Adrenal gland (tissue), 12 donors: ENCODE results near the gene ARHGAP33. TPM values are rescaled to one million over a fixed set of nuclear protein-coding genes. Genes with fewer than 3 reads are reported as not detected.
A peak's percentile ranks its signal among the peaks of the same experiment; 100 is the strongest.

Source experiments
- DNase-seq, 7 donors: peaks; one replicate each; pipeline ENCODE4 v3.0.0-alpha.2; 2019 to 2020
- H3K27ac ChIP-seq, 5 donors: fragments of 200-600 bp; sonication (generic) in 4 of 5; 1 replicate in 3 of 5; 2 replicates in 2 of 5; pipeline versions ENCODE4 v1.5.1 to v1.8.0; 2016 to 2020; ENCODE audit warnings: mild to moderate bottlenecking in 1 of 5
- H3K27me3 ChIP-seq: fragments of 200-600 bp; 2 replicates; pipeline ENCODE4 v1.8.0; 2021
- H3K36me3 ChIP-seq, 2 donors: fragments of 200-600 bp; replicated peaks in 1 of 2; 1 replicate in 1 of 2; 2 replicates in 1 of 2; pipeline versions ENCODE4 v1.5.1 to v1.8.0; 2018 to 2022
- H3K4me1 ChIP-seq, 2 donors: fragments of 200-600 bp; replicated peaks in 1 of 2; 1 replicate in 1 of 2; 2 replicates in 1 of 2; pipeline versions ENCODE4 v1.5.1 to v1.8.0; 2018 to 2021
- H3K4me3 ChIP-seq, 4 donors: fragments of 200-600 bp; sonication (generic) in 3 of 4; one replicate each; pipeline ENCODE4 v1.5.1; 2016 to 2018
- H3K9me3 ChIP-seq, 3 donors: fragments of 200-600 bp; sonication (generic) in 1 of 3; replicated peaks in 1 of 3; 1 replicate in 2 of 3; 2 replicates in 1 of 3; pipeline versions ENCODE4 v1.5.1 to v1.8.0; 2016 to 2021
- POLR2A ChIP-seq, 2 donors: fragments of 450-650 bp; IDR thresholded peaks; one replicate each; pipeline ENCODE4 v1.6.1; 2017; ENCODE audit warnings: antibody characterized with exemption in 2 of 2, mild to moderate bottlenecking in 2 of 2, moderate library complexity in 1 of 2
- WGBS, 4 donors: extraction: QIAGEN DNeasy Blood & Tissue Kit in 2 of 4; methylation state at CpG; one replicate each; pipeline versions ENCODE4 v1.1.5 to v1.1.7; 2013 to 2017; 5-methylcytosine and 5-hydroxymethylcytosine counted together
- intact Hi-C, 2 donors: fragments of 100-400 bp; cut with DNase I; formaldehyde crosslinking; loops; one replicate each; pipeline versions ENCODE4 v1.14.1 to v1.15.0; 2022 to 2023
- polyA plus RNA-seq, 3 donors: library from polyadenylated mRNA; stranded (reverse); fragments of 200-250 nt in 2 of 3; fragments of 350-450 nt in 1 of 3; fragmentation: Illumina TruSeq in 1 of 3; extraction: RNeasy Lipid Tissue Mini Kit (QIAGEN cat#74804) in 1 of 3; gene quantifications; one replicate each; pipeline ENCODE4 v1.2.3, GENCODE V29; 2013 to 2014
- total RNA-seq, 9 donors: library from RNA; depleted of rRNA in 4 of 9; stranded (reverse); fragments of >200 nt in 4 of 9; fragments of 120-200 nt in 1 of 9; fragmentation: NEBNext Ultra II Directional in 1 of 9; extraction: Animal tissue kit (Norgen Biotek cat#: 25700) in 1 of 9; gene quantifications; one replicate each; pipeline versions ENCODE4 v1.1.0 to v1.2.4, GENCODE V29; 2013 to 2023
- TF ChIP-seq, protein P1 (sequence below), 6 experiments: fragments of 450-650 bp in 4 of 6; fragments of 200-600 bp in 2 of 6; sonication (generic) in 1 of 6; IDR thresholded peaks; 1 replicate in 5 of 6; 2 replicates in 1 of 6; pipeline versions ENCODE4 v1.5.1 to v1.8.0; 2016 to 2021; ENCODE audit warnings: antibody characterized with exemption in 6 of 6, mild to moderate bottlenecking in 2 of 6, moderate library complexity in 1 of 6
- donor health status: healthy with polysubstance abuse.
- donor health status: Bipolar disorder and iron deficiency.
- donor health status: DM: yes; HTN: yes; CAD: no.
- donor health status: DM: no; HTN: no; CAD: no.
- donor health status: DM: no; HTN: no; CAD: no.
- donor health status: DM: yes; HTN: yes; CAD: no.

Gene ARHGAP33
- total and polyA plus RNA-seq, 12 donors, result 0.54 to 90.3 (median 5.5) TPM

DNA sequence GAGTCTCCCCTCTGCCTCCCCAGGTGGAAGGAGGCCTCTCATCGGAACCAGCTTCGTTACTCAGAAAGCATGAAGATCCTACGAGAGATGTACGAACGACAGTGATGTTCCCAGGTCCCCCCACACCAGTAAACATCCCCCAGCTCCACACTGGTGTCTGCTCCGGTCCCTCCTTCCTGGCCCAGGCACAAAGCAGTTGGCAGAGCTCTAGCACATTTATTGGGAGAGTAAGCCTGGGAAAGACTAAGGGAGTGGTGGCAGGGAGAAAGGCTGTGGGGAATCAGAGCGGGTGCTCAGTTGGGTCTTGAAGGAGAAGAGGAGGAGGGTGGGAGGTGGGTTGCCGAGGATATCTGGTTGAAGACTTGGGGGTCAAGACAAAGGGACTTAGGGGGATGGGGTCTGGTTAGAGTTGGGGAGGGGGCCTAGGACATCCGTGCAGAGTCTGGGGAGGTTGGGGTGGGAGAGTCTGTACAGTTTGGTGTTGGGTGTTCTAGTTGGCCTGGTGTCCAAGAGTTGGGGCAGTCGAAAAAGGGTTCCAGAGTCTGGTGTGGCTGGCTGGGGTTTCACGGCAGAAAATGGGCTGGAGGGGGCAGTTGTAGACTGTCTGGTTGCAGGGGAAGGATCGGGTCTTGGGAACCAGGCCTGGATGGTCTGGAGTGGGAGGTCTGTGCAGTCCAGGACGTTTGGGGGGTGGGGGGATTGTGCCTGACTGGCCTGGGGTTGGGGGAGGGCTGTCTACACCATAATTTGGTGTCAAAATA is 20.8 kb upstream of the ARHGAP33 start:
- Histone ChIP-seq H3K36me3 (peaks cover 0 to 24% of the 10 kb centered on the region in 2 donors), H3K9me3 (no peaks in the 10 kb centered on the region), H3K4me1 (peaks cover 33 to 37% of the 10 kb centered on the region in 2 donors), H3K27ac (peak overlapping the region; percentile 65 to 97 (median 96)), H3K27me3 (no peaks in the 10 kb centered on the region), H3K4me3 (peak overlapping the region in 1 of 4 donors; percentile 79)
- 76 to 81% (median 80%) methylated on average over 11 to 13 of the region's 13 CpGs for WGBS, 4 donors
- TF ChIP-seq POLR2A (IDR thresholded peaks at IDR 0.05), result no peak
- TF ChIP-seq, protein P1, sequence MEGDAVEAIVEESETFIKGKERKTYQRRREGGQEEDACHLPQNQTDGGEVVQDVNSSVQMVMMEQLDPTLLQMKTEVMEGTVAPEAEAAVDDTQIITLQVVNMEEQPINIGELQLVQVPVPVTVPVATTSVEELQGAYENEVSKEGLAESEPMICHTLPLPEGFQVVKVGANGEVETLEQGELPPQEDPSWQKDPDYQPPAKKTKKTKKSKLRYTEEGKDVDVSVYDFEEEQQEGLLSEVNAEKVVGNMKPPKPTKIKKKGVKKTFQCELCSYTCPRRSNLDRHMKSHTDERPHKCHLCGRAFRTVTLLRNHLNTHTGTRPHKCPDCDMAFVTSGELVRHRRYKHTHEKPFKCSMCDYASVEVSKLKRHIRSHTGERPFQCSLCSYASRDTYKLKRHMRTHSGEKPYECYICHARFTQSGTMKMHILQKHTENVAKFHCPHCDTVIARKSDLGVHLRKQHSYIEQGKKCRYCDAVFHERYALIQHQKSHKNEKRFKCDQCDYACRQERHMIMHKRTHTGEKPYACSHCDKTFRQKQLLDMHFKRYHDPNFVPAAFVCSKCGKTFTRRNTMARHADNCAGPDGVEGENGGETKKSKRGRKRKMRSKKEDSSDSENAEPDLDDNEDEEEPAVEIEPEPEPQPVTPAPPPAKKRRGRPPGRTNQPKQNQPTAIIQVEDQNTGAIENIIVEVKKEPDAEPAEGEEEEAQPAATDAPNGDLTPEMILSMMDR (IDR thresholded peaks at IDR 0.05), result no peak
- peak in 2 of 7 donors; percentile 30 to 33 for DNase-seq
- intact Hi-C loops, result no loop called here

DNA sequence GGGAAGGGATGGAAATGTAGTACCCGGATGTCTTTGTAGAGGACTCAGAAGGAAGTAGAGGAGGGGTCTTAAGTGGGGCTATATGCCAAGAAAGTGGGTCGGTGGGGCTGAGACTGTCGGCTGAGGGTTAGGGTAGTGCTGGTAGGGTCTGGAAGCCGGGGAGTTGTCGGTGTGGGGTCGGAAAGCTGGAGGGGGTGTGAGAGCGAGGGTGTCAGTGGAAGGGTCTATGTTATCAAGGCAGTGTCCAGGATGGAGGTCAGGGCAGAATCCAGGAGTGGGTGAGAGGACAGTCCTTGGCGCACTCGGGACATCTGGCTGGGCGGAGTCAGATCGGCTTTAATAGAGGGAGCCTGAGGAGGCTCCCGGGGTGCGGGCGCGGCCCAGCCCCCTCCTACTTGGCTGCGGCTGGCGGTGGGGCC is 20.2 kb upstream of the ARHGAP33 start:
- intact Hi-C loops, result no loop called here
- WGBS, 4 donors, result 25 to 49% (median 27%) methylated on average over 11 to 17 of the region's 17 CpGs
- H3K9me3 ChIP-seq, result no peaks in the 10 kb centered on the region
- no peak for DNase-seq
- H3K4me3 ChIP-seq, result peak overlapping the region in 1 of 4 donors; percentile 79
- peaks cover 31 to 33% of the 10 kb centered on the region in 2 donors for H3K4me1 ChIP-seq
- TF ChIP-seq, protein P1 (IDR thresholded peaks at IDR 0.05), result no peak
- TF ChIP-seq POLR2A (IDR thresholded peaks at IDR 0.05), result no peak
- H3K36me3 ChIP-seq, result peaks cover 0 to 24% of the 10 kb centered on the region in 2 donors
- no peaks in the 10 kb centered on the region for H3K27me3 ChIP-seq
- H3K27ac ChIP-seq, result peak overlapping the region; percentile 65 to 97 (median 96)

DNA sequence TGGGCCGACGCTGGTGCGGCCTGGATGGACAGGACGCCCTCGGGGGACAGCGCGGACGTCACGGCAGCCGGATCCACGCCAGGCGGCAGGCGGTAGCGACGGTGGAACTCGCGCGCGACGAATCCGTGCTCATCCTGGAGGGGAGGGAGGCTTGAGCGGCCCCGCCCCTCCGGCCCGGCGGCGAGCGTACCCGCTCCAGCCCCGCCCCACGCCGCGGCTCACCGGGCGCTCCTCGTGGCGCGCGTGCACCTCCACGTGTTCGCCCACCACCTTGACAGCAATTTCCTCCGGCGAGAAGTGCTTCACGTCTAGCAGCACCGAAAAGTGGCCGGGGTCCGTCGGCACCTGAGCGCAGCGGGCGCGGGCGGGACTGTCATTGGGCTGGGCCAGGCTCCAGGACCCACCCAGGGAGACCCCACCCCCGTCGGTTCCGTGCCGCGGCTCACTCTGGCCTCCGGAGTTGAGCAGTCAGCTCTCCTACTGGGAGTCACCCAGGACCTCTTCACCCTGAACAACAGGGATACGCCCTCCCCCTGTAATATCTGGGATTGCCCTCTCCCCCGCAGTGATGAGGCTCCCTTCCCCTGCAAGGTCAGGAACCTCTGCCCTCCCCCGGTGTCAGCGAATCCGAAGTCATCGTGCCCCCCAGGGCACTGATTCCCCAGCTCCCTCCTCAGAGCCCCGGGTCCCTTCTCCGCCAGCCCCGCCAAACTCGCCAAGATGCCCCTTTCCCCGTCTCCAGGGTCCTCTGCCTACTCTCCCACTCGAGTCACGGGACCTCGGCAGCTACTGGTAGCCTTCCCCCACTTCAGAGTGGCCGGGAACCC is 19.6 kb upstream of the ARHGAP33 start:
- 7 to 19% (median 14%) methylated on average over 17 to 74 of the region's 74 CpGs for WGBS, 4 donors
- peak; percentile 89 to 94 (median 91) for DNase-seq
- Histone ChIP-seq H3K4me3 (peak overlapping the region in 2 of 4 donors; percentile 23 to 79), H3K9me3 (no peaks in the 10 kb centered on the region), H3K4me1 (peaks cover 30 to 33% of the 10 kb centered on the region in 2 donors), H3K36me3 (peaks cover 0 to 24% of the 10 kb centered on the region in 2 donors), H3K27ac (peak overlapping the region; percentile 91 to 97 (median 96)), H3K27me3 (no peaks in the 10 kb centered on the region)
- TF ChIP-seq, protein P1 (IDR thresholded peaks at IDR 0.05), result no peak
- peak in 1 of 2 donors; percentile 64 for TF ChIP-seq POLR2A (IDR thresholded peaks at IDR 0.05)
- intact Hi-C loops, result no loop called here
